ENCODE data around the gene ACTR1A.

DNA sequence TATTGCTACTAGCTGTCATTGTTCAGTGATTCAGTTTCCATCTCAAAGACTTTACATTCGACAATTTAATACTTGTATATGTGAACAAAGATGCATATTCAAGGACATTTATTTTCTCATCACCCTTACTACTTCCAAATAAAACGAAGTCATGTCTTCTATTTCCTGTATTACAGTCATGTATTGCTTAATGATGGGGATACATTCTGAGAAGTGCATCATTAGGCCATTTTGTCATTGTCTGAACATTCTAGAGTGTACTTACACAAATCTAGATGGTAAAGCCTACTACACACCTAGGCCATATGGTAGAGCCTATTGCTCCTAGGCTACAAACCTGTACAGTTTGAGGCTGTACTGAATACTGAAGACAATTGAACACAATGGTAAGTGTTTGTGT lies 57.7 kb downstream of the ACTR1A start:
- TF ChIP-seq, protein P1, sequence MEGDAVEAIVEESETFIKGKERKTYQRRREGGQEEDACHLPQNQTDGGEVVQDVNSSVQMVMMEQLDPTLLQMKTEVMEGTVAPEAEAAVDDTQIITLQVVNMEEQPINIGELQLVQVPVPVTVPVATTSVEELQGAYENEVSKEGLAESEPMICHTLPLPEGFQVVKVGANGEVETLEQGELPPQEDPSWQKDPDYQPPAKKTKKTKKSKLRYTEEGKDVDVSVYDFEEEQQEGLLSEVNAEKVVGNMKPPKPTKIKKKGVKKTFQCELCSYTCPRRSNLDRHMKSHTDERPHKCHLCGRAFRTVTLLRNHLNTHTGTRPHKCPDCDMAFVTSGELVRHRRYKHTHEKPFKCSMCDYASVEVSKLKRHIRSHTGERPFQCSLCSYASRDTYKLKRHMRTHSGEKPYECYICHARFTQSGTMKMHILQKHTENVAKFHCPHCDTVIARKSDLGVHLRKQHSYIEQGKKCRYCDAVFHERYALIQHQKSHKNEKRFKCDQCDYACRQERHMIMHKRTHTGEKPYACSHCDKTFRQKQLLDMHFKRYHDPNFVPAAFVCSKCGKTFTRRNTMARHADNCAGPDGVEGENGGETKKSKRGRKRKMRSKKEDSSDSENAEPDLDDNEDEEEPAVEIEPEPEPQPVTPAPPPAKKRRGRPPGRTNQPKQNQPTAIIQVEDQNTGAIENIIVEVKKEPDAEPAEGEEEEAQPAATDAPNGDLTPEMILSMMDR (conservative IDR thresholded peaks at IDR 0.05 in 1 of 2, IDR thresholded peaks at IDR 0.05 in 1 of 2; ENCODE audit: extremely low read depth in 1 of 2, insufficient read depth in 1 of 2, low read depth in 1 of 2, low read length in 2 of 2) = no peak
- TF ChIP-seq EZH2 (IDR thresholded peaks at IDR 0.05; ENCODE audit: borderline replicate concordance, low read length) = no peak
